NCI-H2029 (cell line): ENCODE data around the gene MCM8.

Source experiments
- DNase-seq: peaks from one replicate; lab custom pipeline; 2025; lab: John Stamatoyannopoulos, UW

The MCM8 gene

DNA sequence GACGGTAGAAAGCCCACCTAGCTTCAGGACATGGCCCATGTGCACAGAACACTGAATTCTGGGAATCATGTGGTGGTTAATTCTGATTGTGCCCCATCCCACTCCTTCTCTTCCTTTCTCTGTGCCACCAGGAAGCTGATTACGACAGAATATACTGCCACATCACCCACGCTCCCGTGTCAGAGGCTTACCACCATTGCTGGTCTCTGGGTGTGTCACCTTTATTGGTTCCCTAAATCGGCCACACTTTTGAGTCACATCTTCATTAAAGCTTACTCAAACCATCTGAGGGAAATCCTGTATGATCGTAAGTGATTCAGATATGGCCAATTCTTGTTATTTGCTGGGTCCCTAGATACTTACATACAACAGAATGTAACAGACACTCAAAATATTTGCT, 3.2 kb upstream of the MCM8 start:
- no peak for DNase-seq

DNA sequence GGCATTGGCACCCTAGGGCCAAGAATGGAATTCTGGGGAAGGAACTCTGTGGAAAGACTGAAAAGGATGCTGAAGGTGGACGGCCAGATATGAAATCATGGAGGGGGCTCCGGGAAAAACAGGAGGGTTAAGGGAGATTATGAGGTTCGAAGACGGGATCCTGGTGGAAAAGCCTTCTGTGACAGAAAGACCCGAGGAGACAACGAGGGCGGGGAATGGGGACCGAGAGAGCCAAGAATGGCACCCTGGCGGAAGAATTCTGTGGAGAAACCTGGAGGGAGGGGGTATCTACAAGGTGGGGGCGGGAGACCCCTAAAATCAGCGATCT, 545 bp upstream of the MCM8 start:
- no peak for DNase-seq

DNA sequence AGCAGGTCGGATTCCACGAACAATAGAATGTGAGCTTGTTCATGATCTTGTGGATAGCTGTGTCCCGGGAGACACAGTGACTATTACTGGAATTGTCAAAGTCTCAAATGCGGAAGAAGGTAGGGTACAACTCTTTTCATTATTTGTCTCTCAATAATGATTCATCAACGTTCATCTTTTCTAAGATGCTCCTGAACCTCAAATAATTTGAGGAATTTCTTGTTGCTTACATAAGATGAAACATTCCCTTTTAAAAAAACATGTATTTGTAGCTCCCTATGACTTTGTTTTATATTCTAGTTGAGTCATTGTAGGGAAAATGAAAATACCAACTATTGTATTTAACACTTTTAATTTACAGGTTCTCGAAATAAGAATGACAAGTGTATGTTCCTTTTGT, 17.0 kb downstream of the MCM8 start:
- DNase-seq, result no peak

DNA sequence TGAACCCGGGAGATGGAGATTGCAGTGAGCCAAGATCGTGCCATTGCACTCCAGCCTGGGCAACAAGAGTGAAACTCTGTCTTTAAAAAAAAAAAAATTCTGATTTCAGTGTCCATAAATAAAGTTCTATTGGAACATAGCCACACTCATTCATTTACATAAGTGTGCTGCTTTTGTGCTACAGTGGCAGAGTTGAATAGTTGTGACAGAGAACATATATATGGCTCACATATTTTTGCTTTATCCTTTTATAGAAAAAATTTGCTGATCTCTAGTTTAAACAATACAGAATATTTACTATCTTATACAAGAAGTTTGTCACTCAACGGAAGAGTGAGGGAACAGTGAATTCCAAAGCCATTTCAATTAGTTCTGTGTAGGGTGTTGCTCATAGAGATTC, 18.0 kb downstream of the MCM8 start:
- DNase-seq, result no peak

DNA sequence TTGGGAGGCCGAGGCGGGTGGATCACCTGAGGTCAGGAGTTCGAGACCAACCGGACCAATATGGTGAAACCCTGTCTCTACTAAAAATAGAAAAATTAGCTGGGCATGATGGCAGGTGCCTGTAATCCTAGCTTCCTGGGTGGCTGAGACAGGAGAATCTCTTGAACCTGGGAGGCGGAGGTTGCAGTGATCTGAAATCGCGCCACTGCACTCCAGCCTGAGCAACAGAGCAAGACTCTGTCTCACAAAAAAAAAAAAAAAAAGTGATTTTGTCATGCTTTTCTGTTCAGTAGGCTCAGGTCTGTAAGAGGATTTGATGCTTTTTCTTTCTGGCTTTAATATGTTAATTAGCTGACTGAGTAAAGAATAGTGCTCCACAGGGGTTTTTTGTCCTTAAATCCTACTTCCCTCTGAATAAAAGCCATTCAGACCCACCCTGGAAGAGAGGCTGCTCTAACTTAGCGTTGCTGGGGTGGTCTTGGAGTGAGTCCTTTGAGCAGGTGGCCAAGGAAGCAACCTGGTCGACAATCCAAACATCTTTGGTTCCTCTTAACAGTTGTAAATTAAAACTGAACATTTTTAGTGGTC, 19.0 kb downstream of the MCM8 start:
- DNase-seq, result no peak

DNA sequence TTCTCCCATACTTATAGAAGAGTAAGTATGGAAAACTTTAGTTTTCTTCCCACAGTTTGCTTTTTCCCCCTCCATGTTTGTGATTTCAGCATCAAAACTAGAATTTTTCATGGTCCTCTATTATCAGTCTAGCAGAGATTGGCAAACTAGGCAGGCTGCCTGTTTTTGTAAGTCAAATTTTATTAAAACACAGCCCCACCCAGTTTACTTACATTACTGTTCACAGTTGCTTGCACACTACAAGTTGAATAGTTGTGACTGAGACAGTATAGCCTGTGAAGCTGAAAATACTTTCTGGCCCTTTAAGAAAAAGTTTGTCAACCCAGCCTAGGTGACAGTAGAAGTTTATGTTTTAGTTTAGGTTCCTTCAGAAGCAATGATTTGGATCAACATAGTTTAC, 19.5 kb downstream of the MCM8 start:
- no peak for DNase-seq

DNA sequence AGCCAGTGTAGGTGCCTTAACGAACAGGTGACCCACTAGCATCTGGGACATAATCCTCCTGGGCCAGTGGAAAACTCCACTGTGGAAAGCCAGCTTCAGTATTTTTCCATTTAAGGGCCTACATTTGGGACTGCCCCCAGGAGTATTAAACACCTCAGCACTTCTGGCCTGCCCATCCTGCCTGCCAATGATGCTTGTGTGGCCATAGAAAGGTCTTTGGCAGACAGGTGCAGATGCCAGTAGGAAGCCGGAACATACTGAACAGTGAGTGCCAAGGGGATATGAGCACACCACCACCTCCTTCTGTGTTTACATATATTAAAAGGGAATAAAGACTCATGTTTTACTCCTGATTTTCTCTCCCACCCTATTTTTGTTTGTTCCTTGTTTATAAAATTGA, 19.9 kb downstream of the MCM8 start:
- no peak for DNase-seq

DNA sequence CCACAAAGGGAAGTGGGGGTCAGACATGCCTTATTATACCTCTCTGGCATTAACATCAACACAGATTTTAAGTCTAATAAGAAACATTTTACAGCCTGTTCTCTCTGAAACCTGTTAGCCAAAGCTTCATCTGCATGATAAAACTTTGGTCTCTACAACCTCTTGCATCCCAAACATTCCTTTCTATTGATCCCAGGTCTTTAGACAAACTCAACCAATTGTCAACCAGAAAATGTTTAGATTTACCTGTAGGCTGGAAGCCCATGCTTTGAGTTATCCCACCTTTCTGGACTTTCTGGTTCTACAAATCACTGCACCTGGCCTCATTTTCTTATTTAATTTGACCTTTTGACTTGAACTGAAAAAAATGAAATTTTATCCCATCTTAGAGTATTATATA, 20.8 kb downstream of the MCM8 start:
- DNase-seq, result no peak

DNA sequence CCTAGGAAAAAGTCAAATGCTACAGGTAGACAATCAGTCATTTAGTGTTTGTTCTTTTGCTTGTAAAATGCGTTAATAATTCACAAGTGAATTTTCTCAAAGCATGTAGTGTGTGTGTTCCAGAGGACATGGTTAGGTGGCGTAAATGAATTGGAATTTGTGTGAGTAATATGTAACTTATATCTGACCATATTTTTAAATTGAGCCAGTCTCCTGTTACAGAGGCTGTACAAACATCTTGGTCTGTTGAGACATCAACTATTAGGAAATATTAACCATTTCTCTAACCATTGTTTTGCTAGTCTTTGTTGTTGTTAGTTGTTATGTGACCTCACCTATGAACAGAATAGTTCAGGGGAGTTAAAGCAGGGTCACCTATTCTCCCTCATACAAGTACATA, 22.7 kb downstream of the MCM8 start:
- no peak for DNase-seq

DNA sequence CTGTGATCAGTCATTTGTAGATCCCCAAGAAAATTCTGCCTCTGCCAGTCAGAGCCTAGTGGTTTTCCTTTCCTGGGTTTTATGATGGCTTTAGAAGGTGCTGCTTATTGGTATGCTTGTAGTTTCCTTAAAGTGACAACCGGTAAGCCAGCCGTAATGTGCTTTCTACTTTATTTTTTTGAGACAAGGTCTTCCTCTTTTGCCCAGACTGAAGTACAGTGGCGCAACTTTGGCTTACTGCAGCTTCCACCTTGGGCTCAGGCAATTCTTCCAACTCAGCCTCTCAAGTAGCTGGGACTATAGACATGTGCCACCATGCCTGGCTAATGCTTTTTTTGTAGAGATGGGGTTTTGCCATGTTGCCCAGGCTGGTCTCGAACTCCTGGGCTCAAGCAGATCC, 23.5 kb downstream of the MCM8 start:
- no peak for DNase-seq

DNA sequence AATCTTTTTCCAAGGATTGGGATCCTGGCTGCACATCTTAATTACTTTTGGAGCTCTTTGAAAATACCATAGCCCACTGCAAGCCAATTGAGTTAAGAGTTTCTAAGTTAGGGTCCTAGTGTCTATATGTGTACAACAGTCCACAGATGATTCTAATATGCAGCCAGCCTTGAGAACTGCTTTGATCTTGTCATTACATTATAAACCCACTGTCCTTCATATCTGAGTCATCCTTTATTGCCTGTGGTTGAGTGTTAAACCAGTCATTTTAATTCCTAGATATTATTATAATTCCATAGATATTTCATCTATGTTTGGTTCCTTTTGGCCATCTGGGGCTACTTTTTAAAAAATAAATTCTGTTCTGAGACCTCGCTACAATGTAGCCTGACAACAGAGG, 24.1 kb downstream of the MCM8 start:
- DNase-seq, result no peak

DNA sequence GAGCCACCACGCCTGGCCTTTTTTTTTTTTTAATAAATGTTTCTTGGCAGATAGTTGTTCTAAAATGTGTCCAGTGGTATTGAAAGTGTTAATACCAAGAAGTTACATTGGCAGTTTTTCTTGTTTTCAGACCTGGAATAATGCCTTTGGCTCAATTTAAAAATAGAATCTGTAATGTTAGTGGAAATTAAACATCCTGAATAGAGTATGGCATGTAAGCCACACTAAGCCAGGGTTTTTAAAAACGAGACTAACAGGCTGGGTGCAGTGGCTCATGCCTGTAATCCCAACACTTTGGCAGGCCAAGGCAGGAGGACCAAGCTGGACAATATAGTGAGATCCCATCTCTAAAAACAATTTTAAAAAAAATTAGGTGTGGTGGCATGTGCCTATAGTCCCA, 25.3 kb downstream of the MCM8 start:
- no peak for DNase-seq

DNA sequence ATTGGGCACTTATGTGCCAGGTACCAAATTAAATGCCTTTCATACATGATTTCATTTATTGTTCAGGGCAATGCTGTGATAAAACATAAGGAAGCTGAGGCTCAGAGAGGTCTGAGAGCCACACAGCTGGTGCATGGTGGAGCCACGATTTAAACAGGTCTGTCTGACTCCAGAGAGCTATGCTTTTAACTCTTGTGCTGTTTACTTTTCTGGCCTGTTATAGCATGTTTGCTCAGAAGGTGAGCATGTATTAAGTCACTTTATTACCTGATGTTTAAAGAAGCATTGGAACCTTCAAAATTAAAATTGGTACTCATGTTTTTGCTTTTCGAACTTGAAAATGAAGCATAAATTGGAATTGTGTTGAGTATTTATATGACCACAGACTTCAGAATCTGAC, 26.8 kb downstream of the MCM8 start:
- DNase-seq, result no peak

DNA sequence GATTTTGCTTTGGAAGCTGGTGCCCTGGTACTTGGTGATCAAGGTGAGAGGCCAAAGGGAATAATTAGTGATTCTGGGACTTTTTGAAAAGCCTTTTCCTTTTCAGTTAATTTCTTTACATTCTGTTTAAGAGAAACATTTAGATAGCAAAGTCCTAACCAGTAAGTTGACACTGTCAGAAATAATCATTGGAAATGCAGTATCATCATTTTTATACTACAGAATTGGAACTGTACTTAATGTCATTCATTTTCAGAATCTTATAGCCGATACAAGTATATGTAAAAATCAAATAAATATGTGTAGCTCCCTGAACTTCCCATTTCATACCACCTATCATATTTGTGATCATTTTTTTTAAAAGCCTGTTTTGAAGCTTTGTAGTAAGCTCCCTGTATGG, 27.5 kb downstream of the MCM8 start:
- no peak for DNase-seq

DNA sequence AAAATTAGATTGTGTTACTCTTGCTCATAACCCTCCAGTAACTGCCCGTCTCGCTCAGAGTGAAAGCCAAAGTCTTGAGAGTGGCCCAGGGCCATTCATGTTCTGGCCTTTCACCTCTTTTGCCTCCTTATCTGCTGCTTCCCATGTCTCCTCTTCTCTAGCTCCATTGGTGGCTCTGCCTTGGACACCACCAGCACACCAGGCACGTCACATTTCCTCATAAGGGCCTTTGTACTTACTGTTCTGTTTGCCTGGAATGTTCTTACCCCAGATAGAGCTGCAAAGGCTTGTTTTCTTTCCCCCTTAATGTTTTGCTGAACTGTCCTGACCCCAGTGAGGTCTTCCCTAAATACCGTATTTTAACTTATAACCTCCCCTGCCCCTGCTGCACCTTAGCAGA, 29.3 kb downstream of the MCM8 start:
- no peak for DNase-seq

DNA sequence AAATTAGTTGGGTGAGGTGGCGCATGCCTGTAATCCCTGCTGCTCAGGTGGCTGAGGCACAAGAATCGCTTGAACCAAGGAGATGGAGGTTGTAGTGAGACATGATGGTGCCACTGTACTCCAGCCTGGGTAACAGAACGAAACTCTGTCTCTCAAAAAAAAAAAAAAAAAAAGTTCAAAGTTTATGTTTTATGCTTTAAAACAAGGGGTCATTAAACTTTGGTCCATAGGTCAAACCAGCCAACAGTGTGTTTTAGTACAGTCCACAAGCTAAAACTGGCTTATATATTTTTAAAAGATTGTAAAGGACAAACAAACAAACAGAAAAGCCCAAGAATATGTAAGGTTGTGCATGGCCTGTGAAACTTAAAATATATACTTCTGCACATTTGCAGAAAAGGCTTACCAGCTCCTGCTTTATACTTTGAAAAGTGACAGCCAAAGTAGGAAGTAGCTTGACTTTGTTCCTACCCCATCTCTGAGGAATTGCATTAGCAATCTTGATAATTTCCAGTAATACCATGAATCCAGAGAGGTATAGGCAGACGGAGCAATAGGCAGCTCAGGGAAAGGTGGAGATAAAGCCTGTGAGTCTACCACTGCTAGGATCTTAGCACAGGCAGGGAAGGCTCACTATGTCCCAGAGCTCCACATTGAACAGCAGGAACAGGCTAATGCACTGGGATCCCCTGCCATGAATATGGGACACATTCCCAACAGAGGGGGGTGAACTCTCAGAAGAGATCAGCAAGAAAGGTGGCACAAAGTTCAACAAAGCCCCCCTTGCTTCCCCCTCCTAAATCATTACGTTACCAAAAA, 30.5 kb downstream of the MCM8 start:
- no peak for DNase-seq

DNA sequence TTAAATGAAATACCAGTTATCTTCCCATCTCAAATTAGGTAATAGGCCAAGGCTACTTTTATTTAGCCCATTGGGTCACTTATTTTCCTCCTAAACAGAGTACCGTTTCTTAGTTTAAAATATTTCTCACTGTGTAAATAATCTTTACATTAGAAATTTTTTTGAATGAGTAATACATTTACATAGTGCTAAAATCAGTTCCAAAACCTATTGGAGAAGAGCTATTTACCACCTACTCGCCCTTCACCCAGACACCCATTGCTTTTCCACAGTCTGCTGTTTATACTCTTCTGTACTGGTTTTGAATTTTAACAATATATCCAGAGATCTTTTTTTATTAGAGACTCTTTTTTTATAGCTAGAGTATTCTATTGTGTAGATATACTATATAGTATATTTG, 36.9 kb downstream of the MCM8 start:
- DNase-seq, result no peak

DNA sequence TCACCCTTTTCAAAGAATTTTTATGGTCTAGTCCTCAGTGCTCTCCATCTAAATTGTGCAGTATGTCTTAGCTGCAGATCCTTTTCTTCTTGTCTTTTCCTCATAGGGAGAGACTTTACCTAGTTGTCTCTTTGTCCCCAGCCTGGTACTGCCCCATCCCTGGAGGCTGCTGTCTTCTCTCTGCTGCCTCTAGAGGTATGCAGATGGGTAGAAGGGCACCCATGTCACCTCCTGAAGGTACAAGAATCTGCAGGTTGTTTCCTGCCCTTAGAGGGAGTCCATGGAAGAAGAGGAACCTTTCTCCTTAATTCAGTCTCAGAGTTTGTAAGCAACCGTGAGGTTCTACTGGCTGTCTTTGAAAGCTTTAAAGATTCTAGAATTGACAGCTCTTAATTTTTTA, 39.1 kb downstream of the MCM8 start:
- no peak for DNase-seq

DNA sequence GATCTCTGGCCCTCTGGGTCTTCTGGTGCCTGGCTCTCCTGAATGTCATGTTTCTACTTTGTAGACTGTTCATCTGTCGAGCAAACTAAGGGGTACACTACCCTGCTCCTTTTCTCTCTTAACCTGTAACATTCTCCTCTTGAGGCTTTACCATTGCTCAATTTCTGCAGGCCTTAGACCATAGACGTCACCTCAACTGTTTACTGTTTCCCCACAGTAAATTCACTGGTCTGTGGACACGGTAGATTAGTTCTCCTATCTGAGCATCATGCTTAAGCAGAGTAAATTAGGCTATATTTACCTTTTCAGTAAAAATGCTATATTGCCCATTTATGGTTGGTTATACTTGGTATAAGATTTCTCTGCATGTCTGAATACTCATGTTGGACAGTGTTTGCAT, 40.5 kb downstream of the MCM8 start:
- DNase-seq, result no peak

DNA sequence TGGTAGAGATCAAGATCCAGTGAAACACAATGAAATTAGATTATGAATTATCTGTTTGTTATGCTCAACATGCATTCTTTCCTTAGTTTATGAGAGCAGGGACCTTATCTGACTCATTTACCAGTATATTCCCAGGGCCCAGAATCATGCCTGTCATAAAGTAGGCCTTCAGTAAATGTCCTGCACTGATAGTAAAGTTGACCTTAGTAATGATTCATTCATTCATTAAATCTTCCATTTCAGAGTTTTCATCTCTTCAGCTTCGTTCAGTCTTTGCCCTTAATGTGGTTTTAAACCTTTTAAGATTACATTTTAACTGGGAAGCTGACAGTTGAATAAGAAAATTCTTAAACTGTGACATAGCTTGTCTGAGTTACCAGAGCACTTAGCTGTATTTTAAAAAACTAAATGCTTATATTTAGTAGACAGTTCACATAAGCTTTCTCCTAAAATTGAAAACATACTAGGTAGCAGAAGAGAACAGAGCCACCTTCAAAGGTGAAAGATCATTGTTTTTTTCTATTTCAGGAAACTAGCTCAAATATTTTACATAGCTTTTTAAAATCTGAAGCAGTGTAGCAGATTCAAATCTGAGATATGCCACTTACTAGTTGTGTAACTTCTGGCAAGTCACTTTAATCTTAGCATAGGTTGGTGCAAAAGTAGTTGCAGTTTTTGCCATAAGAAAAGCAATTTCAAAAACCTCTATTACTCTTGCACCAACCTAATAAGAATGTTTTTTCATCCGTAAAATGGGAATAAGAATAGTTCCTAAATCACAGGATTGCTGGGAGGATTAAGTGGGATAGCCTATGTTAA, 41.4 kb downstream of the MCM8 start:
- DNase-seq, result no peak

DNA sequence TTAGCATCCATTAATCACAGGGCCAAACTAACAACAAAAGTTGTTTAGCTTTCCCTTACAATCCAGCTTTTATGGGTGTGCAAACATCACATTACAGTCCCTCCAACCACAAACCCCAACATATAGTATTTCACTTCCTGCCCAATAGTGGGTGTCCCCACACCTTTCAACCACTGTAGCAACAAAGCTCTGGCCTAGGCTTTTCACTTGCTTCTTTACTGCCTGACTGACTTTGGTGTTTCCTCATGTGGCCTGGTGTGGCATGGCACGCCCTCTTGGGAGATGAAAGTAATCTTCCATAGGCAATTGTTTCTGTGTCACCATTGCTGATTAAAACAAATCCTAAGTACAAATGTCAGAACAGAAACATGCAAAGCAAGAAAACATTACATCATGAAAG, 46.3 kb downstream of the MCM8 start:
- no peak for DNase-seq

DNA sequence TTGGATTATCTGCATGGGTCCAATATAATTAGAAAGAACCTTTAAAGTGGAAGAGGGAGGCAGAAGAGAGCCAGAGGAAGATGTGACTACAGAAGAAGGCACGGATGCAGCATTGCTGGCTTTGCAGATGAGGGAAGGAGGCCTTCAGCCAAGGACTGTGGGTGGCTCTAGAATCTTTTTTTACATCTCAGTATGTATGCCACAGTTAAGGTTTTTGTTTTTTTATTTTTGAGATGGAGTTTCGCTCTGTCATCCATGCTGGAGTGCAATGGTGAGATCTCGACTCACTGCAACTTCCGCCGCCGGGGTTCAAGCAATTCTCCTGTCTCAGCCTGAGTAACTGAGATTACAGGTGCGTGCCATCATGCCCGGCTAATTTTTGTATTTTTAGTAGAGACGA, 49.3 kb downstream of the MCM8 start:
- DNase-seq, result no peak

DNA sequence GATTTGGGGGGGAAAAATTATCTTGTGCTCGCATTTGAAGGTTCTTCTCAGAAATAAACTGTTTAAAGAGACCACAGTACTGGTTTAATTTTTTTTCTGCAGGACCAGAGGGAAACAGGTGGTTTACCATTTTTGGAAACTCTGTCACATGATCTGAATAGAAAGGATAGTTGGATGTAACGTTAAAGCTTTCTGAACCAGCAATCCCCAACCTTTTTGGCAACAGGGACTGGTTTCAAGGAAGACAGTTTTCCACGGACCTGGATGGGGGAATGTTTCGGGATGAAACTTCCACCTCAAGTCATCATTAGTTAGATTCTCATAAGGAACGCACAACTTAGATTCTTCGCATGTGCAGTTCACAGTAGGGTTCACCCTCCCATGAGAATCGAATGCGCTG, 50.4 kb downstream of the MCM8 start:
- DNase-seq, result no peak

DNA sequence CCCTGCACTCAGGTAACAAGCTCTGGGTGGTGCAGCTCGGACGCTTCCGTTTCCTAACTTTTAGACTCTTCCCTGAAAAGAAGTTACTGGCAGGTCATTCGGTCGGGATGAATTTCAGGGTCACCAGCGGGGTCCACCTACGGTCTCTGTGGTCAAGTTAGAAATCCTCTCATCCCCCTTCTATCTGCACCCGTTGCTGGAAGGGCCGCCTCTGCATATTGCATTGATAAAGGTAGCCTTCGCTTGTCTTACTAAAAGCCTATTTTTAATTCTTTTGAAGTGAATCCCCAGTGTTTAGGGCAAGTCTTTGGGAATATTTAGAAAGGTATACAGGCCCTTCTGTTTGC, 56.1 kb downstream of the MCM8 start:
- DNase-seq, result no peak
